HG03139 (cell line): ENCODE measurements around the gene MPHOSPH9.
"Not testable (repeated sequence)": the region's sequence is repeated elsewhere in the genome, so short reads cannot be mapped to it uniquely, and the experiment has no call there.

ENCODE experiments used
- ATAC-seq: cut with Tn5 transposase; IDR thresholded peaks from one replicate; pipeline ENCODE4 v1.9.1; 2021; ENCODE audit not compliant: unreplicated experiment

Gene MPHOSPH9

GRCh38 chr12:123227581-123228258 lies 5.2 kb downstream of the MPHOSPH9 start:
- no peak for ATAC-seq

DNA sequence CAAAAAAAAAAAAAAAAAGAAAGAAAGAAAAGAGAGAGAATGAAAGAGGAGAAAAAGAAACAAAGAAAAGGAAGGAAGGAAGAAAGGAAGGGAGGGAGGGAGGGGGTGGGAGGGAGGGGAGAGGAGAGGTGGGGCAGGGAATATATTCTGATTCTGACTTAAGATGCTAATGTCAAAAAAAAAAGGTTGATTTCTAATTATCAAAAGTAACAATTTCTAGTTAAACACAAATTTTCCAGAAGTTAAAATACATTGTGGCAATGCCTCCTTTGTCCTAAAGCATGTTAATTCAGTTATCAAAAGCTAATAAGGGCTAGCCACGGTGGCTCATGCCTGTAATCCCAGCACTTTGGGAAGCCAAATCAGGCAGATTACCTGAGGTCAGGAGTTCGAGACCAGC lies 7.5 kb downstream of the MPHOSPH9 start:
- no peak for ATAC-seq

DNA sequence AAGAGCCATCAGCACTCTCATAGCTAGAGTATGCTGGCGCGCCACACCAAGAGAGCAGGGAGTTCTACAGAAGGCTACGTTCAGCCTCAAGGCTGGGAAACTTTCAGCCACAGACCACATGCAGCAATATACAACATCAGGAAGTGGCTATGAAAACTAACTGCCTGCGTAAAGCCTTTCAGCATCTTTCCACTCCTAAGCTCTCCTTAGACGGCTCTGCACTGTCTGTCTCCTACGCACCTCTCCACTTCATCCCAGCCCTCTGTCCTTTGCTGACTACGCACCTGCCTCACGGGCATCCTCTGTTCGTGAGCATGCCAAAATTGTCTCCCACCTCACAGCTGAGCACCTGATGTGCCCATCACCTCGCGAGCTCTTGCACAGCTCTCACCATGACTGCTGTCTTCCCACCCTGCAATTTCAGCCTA lies 9.7 kb downstream of the MPHOSPH9 start:
- no peak for ATAC-seq

- ATAC-seq = not testable (repeated sequence)
Observed at GRCh38 chr12:123207815-123208214, 25.1 kb downstream of the MPHOSPH9 start.

DNA sequence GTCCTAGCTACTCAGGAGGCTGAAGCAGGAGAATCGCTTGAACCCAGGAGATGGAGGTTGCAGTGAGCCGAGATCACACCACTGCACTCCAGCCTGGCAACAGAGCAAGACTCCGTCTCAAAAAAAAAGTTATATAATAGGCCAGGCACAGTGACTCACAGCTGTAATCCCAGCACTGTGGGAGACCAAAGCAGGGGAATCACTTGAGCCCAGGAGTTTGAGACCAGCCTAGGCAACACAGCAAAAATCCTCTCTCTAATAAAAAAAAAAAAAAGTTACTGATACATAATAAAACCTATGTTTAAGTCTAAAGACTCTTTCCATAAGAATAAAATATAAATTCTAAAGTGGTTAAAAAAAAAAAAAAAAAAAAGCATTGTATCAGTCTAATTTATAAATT lies 26.1 kb downstream of the MPHOSPH9 start:
- not testable (repeated sequence) for ATAC-seq

DNA sequence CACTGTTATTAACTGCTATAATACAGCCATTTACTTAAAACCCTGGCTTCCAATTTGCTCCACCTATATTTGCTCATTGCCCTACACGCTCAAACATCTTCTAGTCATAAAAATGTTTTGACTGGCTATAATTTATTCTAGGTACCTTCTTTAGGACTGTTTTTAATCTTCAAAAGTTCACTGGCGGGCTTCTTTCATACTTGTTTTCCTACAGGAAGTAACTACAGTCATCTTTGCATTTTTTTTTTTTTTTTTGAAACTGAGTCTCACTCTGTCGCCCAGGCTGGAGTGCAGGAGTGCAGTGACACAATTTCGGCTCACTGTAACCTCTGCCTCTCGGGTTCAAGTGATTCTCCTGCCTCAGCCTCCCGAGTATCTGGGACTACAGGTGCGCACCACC lies 32.5 kb downstream of the MPHOSPH9 start:
- no peak for ATAC-seq

DNA sequence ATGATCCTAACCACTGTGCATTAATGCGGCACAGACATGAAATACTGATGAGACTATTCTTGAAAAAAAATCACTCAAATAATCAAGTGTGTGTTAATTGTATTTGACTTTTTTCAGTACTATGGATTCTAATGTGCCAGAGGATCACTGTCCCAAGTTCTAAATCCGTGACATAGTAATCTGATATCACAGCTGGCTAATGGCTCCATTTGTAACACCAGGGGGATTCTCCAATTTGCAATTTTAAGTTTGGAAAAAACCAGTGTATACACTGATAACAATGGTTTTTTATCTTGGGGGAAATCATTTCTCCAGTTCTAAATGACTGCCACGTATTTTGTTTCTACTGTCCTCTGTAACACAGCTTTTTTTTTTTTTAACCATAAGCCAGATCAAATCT lies 33.0 kb downstream of the MPHOSPH9 start:
- ATAC-seq = no peak

DNA sequence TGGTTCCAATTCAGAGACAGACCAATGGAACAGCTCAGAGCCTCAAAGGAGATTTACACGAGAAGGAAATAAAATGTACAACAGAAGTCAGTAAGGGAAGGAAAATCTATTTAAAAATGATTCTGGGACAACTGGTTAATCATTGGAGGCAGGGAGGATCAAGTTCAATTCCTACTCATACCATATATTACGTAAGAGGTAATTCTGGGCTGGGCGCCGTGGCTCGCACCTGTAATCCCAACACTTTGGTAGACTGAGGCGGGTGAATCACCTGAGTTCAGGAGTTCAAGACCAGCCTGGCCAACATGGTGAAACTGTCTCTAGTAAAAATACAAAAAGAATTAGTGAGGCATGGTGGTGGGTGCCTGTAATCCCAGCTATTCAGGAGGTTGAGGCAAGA lies 45.3 kb downstream of the MPHOSPH9 start:
- no peak for ATAC-seq

- no peak for ATAC-seq
Observed at GRCh38 chr12:123180171-123180570, 52.8 kb downstream of the MPHOSPH9 start.

DNA sequence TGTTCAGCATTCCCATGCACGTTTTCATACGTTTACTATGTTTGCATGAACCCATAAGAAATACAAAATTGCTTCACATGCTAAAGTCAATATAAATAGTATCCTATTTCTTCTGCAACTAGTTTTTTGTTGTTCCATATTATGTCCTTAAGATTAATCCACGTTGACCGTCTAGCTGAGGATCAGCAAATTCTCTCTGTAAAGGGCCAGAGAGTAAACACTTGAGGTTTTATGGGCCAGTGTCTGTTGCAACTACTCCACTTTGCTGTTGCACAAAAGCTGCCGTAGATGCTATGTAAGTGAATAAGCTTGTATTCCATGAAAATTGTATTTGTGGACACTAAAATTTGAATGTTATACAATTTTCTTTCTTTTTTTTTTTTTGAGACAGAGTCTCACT lies 61.0 kb downstream of the MPHOSPH9 start:
- no peak for ATAC-seq

DNA sequence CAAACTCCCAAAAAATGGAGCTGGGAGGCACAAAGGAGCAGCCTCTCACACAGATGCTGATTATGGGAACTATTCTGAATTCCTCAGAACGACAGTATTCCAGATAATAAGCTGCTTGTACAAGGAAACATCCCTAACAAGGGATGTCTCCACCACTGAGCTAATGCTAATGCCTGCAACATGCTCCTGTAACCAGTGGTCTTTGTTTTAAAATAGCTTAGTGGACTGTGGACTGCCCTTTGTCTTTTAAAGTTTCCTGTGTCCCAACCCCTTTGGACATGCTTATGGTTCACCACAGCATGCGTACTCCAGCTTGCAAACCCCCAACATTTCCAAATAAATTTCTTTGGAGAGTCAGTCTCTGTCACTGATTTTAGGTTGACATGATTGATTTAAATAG lies 65.6 kb downstream of the MPHOSPH9 start:
- no peak for ATAC-seq

DNA sequence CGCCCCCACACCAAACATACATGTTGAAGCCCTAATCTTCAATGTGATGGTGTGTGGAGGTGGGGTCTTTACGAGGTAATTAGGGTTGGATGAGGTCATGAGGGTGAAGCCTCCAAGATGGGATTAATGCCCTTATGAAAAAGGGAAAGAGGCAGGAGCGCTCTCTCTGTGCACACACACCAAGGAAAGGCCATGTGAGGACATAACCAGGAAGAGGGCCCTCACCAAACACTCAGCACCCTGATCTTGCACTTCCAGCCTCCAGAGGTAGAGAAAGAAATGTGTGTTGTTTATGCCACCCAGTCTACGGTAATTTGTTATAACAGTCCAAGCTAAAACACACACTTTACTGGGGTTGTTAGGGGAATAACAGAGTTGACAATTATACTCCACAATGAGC lies 67.4 kb downstream of the MPHOSPH9 start:
- no peak for ATAC-seq

DNA sequence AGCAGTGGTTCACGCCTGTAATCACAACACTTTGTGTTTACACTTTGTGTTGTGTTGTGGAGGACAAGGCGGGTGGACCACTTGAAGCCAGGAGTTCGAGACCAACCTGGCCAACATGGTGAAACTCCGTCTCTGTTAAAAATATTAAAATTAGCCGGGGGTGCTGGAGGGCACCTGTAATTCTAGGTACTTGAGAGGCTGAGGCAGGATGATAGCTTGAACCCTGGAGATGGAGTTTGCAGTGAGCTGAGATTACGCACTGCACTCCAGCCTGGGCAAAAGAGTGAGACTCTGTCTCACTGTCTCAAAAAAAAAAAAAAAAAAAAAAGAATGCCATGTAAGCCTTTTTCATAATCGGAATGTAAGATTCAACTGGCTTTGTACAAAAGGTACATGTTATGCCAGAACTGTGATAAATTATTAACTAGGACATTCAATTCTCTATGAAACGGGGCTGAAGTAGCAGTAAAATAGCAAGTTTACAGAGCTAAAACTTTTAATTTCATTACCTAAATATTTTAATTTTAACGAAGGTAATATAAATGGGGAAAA lies 68.2 kb downstream of the MPHOSPH9 start:
- no peak for ATAC-seq

GRCh38 chr12:123164222-123164621 lies 68.7 kb downstream of the MPHOSPH9 start:
- no peak for ATAC-seq

DNA sequence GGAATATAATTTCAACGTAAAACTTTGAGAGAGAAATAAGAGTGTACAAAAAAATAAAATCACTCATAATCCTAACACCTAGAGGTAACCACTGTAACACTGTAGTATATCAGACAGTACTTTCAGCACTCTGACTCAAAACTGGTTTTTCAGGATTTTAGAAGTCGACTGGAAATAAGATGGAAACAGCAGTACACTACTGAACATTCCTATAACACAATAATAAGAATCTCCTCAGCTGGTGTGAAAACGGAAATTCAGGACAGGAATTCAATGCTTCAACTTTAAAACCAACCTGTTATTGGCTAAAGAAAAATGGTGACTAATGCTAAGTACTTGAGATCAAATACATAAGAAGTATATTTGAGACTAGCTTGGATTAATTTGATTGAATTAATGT lies 69.7 kb downstream of the MPHOSPH9 start:
- no peak for ATAC-seq

- no peak for ATAC-seq
Observed at GRCh38 chr12:123160801-123161487, 72.0 kb downstream of the MPHOSPH9 start.

DNA sequence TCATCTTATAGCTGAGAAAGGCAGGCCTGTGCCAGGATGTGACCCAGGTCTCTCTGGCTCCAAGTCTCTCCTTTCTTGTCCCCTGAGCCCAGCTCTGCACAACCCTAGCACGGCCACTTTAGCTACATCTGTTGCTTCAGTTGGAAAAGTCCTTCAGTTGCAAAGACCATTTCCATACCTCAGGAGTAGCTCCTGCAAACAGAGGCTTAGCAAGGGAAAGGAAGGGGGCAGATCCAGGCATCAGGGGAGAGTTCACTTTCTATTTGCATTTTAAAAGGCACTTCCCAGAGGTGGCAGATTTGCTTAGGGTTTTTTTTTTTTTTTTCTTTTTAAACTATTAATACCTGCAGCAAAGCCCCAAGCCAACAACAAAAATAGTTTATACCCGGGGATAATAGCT lies 79.0 kb downstream of the MPHOSPH9 start:
- no peak for ATAC-seq

GRCh38 chr12:123152833-123153232 lies 80.1 kb downstream of the MPHOSPH9 start:
- ATAC-seq = no peak

DNA sequence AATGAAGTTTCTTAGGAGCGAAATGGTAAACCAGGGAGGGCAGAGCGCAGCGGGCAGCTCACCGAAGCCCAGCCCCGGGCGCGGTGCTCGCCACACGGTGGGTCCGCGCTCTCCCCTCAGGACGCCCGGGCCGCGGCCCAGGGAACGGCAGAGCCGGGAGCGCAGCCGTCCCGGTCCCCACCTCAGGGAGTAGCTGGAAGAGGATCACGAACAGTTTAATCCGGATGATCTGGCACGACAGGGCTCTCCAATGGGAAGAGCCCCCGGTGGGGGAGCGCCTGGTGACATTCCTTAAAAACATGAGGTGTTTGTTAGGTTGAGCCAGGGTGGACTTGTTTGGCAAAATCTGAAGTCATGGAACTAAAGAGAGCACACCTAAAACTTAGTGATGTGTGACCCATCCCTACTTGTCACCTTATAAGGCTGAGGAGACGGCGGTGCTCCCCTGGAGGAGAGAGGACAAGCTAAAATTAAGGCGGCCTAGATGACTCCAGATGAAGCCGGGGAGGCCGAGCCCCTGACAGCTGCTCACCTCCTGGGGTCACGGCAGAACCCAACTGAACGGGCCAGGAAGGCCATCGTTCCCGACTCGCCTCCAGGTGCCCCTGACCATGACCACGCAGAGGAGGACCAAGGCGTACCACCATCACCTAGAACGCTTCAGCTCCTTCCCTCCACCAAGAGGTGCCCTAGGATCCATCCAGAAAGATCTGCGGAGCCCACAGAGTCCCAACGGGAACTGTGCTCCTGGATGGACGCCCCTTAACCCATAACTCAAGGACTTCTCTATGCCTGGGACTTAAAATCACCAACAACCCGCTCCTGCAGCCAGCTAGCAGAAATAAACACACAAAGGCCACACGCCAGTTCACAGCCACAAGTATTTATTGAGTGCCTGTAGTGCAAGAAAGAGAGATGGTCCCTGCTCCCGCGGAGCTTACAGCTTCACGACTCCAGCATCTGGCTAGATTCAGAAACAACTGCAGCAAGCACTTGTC lies 81.2 kb downstream of the MPHOSPH9 start:
- ATAC-seq = no peak

- no peak for ATAC-seq
Observed at GRCh38 chr12:123150744-123151456, 82.0 kb downstream of the MPHOSPH9 start, which contains the start of gene PITPNM2. Gene PITPNM2, minus strand, starts transcription at chr12:123151090. Its CDS starts 116,500 bp downstream, at chr12:123034590.
